ENCODE measurements around the gene ABCA2. TPM values are rescaled to one million over a fixed set of nuclear protein-coding genes. Genes with fewer than 3 reads are reported as not detected.

Gene ABCA2
- total and polyA plus RNA-seq, 8 donors, result 20.8 to 34.8 (median 29.8) TPM

DNA sequence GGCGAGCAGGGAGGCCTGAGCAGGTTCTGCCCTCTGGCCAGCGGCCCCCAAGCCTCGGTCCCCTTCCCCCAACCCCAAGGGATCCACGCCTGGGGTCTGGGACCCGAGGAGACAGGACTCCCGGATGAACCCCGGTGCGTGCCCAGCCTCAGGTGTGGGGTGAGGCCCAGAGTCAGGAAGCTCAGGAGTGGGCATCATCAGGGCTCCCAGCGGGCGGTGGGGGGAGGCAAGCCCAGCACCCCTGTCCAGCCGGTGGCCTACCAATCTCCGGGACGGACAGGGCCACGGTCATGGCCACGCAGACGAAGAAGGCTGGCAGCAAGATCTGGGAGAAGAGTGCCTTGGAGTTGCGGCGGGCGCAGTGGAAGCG is 14.5 kb downstream of the ABCA2 start:
- intact Hi-C loops (cut with DNase I), result no loop called here
- no peak overlapping the region for H3K27ac ChIP-seq
- TF ChIP-seq CTCF (IDR thresholded peaks at IDR 0.05), result no peak
- H3K27me3 ChIP-seq, result no peaks in the 10 kb centered on the region
- DNase-seq (no peak), ATAC-seq (no peak)
- no peak overlapping the region for H3K4me3 ChIP-seq
- peaks cover 0 to 83% of the 10 kb centered on the region in 2 donors for H3K36me3 ChIP-seq
- H3K9me3 ChIP-seq, result no peaks in the 10 kb centered on the region
- no peaks in the 10 kb centered on the region for H3K4me1 ChIP-seq

DNA sequence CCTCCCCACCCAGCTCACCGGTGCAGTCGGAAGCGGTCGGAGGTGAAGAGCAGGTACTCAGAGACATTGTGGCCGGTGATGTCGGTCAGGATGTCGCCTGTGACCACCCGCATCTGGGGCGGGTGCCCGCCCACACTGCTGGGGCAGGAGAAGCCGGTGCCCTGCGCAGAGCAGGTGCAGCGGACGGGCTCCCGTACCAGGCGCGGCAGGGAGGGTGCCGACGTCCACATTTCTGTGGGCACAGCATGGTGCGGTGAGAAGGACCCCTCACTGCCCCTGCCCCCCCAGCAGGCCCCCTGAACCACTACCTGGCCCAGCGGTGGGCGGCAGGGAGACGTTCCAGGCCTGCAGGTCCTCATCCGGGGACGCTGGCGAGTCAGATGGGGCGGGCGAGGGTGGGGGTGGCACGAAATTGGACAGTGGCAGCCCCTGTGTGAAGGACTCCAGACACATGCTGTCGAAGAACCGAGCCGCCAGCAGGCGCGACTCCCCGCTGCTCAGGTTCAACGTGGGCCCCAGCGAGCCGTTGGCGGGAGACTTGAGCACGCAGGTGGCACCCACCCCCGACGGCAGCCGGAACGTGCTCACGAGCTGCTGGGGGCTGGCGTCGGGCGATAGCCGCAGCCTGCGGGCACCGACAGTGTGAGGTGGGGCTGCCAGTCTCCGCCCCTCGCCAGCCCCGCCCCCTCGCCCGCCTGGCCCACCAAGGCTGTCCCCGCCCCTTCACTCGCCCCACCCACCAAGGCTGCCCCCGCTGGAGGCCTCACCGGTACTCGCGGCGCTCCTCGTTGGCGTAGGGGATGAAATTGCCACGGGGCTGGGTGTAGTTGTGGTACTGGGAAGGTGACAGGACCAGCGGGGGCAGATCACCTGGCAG is 15.1 kb downstream of the ABCA2 start:
- ATAC-seq (no peak), DNase-seq (no peak)
- no peaks in the 10 kb centered on the region for H3K27me3 ChIP-seq
- no peak overlapping the region for H3K4me3 ChIP-seq
- intact Hi-C loops (cut with DNase I), result no loop called here
- no peak overlapping the region for H3K27ac ChIP-seq
- H3K4me1 ChIP-seq, result no peaks in the 10 kb centered on the region
- H3K9me3 ChIP-seq, result no peaks in the 10 kb centered on the region
- peaks cover 0 to 88% of the 10 kb centered on the region in 2 donors for H3K36me3 ChIP-seq
- no peak for TF ChIP-seq CTCF (IDR thresholded peaks at IDR 0.05)

GRCh38 chr9:137011907-137012675 is 15.9 kb downstream of the ABCA2 start:
- no peak for TF ChIP-seq CTCF (IDR thresholded peaks at IDR 0.05)
- intact Hi-C loops (cut with DNase I), result no loop called here
- H3K27me3 ChIP-seq, result no peaks in the 10 kb centered on the region
- no peak for DNase-seq
- H3K4me3 ChIP-seq, result no peak overlapping the region
- ATAC-seq, result no peak
- H3K36me3 ChIP-seq, result peaks cover 0 to 80% of the 10 kb centered on the region in 2 donors
- H3K4me1 ChIP-seq, result no peaks in the 10 kb centered on the region
- no peak overlapping the region for H3K27ac ChIP-seq
- H3K9me3 ChIP-seq, result no peaks in the 10 kb centered on the region

DNA sequence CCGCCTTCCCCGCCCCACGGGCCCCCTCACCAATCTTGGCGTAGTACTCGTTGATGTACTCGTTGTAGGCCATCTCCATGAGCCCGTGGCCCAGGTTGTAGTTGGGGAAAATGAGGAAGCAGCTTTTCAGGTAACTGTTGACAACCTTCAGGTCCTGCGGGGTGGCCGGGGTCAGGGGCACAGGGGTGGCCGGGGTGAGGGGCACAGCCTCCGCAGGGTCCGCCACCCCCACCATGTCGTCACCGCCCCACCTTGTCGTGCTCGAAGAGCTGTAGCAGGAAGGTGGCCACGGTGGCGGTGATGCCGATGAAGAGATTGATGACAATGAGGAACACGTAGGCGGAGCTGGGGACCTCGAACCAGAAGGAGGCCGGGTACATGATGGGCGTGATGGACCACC is 16.9 kb downstream of the ABCA2 start:
- no peak for DNase-seq
- no peak overlapping the region for H3K4me3 ChIP-seq
- peaks cover 0 to 71% of the 10 kb centered on the region in 2 donors for H3K36me3 ChIP-seq
- no peak for TF ChIP-seq CTCF (IDR thresholded peaks at IDR 0.05)
- no peak for ATAC-seq
- H3K27ac ChIP-seq, result no peak overlapping the region
- H3K27me3 ChIP-seq, result no peaks in the 10 kb centered on the region
- no peaks in the 10 kb centered on the region for H3K4me1 ChIP-seq
- intact Hi-C loops (cut with DNase I), result no loop called here
- H3K9me3 ChIP-seq, result no peaks in the 10 kb centered on the region

All from left lung (tissue), 10 donors.